Femur (tissue), 1 donor: ENCODE data around the gene ETNPPL.

Experiments used
- DNase-seq: peaks from one replicate; pipeline ENCODE4 v3.0.0-alpha.2; 2017

The ETNPPL gene

DNA sequence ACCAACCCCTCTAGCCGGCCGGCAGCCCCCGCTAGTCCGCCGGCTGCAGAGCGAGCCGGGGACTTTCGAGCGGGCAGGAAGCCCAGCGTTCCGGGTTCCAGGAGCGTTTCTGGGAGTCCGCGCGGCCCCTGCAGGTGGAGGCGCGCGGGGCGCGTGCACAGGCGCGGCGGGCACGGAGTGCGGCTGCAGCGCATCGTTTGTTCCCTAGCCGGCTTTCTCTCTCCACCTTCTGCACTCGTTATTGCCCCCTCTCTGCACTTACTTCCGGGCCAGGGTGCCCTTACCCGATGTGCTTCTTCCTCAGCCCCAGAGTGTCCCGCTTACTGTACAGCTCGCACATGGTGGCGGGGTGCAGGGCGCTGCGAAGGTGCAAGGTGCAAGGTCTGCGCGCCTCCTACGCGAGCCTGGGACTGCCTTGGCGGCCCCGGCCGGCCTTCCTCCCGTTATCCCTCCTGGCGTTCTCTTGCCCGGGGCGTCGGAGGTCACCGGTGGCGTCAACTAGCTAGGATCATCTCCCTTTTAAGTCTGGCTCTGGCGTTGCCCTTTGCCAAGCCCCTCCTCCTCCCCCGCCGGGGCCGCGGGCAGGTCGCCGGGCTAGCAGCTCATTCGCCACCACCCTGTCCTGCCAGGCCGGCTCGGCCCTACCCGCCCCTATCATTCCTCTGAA is at the start of gene ETNPPL:
Gene ETNPPL (minus strand): TSS at position 495 of the 667 bp plus-strand sequence. CDS start 155 bp downstream, at position 340.
- DNase-seq: peak; percentile 30

DNA sequence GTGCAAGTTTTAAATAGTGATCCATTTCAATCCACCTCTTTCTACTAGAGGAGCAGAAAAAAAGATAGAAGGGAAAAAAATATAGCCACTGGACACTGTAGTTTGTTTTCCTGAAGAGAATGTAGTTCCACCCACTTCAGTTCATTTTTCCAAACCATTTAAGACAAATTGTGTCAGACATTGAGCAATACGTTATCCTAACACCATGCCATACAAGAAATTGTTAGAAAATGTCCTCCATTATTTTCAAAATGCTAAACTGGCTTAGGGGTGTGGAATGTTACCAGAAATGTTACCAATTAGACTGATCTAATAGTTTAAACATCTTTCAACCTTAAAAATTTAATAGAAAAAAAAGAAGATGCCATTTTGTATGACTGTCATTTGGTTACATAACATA is 48.6 kb upstream of the ETNPPL start:
- DNase-seq: no peak

DNA sequence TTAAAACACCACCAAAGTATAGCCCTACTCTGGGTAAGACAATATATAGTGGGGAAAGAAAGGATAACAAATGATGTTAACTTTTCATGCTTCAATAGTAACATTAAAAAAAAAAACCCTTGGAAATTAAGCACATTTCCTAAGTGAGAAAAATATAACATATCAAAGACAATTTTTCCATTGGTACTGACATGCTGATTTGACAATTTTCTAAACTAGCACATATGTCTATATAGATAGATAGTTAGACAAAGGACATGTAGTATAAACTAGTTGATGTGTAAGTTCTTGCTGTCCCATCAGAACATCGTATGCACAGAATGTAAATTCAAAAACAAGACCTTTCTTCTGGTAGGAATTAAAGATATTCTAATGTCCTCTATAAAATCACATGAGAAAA is 47.2 kb upstream of the ETNPPL start:
- no peak for DNase-seq

GRCh38 chr4:108804648-108805273 is 41.9 kb upstream of the ETNPPL start:
- no peak for DNase-seq

- DNase-seq: no peak
Observed at GRCh38 chr4:108799306-108799705, 36.5 kb upstream of the ETNPPL start.

DNA sequence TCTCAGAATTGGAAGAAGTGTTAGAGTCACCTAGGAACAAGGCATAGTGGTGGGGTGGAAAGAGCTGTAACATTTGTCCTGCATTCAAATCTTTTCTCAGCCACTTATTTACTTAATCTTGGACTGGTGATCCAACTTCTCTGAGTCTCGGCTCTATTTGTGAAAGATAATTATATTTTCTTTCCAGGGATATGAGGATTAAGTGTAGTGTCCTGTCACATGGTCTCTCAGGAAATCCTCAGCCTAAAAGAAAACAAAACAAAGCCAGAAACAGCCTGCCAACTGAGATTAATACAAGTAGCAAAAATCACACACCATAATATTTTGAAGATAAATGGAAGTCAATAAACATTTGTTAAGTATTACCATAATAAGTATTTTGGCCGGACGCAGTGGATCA is 33.3 kb upstream of the ETNPPL start:
- DNase-seq: no peak

DNA sequence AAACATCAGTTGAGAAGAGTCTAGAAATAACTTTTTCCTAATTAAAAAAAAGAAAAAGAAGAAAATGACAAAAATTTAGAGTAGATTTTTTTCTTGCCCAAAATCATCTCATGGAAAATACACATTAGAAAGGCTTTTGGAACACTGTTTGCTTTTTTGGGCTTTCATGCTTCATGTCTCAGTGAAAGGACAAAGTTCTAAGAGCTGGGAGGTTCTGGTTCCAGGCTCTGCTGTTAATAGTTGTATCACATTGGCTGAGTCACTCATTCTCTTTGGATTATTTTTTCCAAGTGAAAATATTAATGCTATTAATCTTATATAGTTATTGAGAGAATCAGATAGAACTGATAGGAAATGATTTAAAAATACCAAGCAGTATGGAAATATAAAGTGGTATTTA is 32.9 kb upstream of the ETNPPL start:
- DNase-seq: no peak

DNA sequence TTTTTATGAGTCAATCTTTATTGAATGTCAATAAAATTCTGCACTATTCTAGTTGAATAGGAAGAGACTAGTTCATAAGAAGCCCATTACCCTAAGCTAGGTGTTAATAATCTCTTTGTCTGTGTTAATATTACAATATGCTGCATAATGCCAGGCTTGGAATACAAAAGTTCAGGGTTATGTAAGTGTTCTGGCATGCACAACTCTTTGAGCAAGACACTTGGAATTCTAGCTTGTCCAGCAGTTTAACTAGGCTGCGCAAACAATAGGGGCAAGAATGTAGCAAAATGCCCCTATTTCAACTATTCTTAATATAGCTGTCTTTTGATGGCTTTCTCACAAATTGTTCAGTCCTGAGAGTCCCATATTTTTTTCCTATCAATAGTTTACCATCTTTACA is 31.3 kb upstream of the ETNPPL start:
- no peak for DNase-seq

GRCh38 chr4:108793415-108793814 is 30.6 kb upstream of the ETNPPL start:
- no peak for DNase-seq

DNA sequence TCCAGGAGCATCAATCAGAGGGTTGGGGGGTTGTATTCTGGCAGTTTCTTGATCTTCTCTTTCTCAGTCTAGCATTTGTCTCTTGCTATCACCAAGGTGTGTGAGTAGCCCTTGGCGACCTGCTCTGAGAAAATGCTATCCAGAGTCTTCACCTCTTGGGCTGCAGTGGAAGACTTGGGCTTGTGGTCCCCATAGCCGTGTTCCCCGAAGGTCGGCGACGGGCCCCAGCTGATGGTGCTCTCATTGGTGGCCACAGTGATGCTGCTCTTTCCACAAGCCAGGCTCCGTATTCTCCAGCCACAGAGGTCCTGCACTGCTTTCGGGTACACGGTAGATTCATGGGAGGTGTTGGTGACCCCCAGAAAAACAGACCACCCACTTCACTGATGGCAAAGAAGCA is 25.9 kb upstream of the ETNPPL start:
- no peak for DNase-seq

DNA sequence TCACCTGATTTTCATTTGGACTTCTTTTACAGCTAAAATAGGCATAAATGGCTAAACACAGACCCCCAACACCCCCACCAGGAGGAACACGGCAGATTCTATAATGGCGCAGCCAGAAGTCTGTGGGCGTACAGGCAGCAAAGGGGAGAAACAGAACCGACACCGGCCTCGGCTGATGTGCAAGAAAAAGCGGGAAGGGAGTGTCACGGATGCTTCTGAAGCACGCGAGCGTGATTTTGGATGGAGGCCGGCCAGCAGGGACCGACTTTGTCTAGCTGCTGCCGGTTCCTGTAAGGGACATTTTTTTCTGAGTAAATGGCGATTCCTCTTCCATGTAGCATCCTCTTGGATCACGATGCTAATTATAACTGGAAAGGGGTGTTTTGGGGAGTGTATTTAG is 24.9 kb upstream of the ETNPPL start:
- no peak for DNase-seq

- DNase-seq: no peak
Observed at GRCh38 chr4:108787106-108787505, 24.3 kb upstream of the ETNPPL start.

DNA sequence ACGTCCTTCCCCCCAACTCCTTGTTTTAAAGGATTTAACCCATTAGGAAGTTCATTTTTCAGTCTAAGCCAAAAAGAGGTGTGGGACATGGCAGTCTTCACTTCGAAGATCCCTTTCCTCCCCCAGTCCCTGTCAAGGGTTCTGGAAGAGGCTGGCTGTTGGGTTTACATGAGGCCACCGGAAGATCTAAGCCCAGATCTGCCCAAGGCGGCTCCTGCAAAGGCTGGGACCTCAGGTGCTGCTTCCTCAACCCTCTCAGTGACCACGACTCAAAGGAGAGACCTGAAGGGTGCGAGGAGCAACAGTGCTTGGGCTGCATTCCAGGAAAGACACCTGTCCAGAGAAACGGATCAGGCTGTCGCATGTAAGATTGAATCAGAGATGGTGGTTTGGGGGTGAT is 23.5 kb upstream of the ETNPPL start:
- no peak for DNase-seq

- no peak for DNase-seq
Observed at GRCh38 chr4:108783665-108784463, 21.0 kb upstream of the ETNPPL start.

DNA sequence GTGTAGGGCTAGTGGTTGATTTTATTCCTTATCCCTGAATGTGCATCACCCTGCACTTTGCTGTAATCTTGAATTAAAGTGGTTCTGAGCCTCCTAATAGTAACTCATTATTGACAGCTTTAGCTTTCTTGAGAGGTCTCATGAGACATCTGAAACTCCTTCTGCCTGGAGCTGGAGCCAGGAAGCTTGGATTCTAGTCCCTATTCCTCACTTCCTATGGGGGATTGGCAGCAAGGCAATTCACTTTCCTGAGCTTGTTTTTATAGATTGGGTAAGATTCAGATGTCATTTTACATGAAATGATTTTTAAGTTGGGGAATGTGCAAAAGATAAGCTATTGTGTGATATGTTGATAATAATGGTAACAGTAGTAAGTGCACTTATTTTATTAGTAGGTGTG is 17.1 kb upstream of the ETNPPL start:
- DNase-seq: no peak

- DNase-seq: no peak
Observed at GRCh38 chr4:108777388-108777787, 14.5 kb upstream of the ETNPPL start.

DNA sequence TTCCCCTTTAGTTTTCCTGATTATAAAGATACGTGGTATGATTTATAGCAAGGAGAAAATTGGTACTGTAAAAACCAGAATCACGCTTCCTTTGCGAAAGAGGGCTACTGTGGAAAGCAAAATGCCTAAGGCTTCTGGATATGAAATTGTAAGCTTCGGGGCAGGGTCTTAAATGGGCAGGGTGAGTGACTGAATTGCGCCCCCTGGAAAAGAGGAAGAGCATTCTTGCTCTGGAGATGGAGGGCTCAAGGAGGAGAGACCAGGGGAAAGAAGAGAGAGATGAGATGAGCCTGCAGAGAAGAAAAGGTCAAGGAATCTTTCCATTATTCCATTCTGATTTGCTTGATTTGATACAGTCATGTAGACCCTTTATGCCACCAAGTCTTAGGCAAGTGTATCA is 13.1 kb upstream of the ETNPPL start:
- DNase-seq: no peak

GRCh38 chr4:108774809-108775530 is 12.1 kb upstream of the ETNPPL start:
- peak; percentile 29 for DNase-seq

DNA sequence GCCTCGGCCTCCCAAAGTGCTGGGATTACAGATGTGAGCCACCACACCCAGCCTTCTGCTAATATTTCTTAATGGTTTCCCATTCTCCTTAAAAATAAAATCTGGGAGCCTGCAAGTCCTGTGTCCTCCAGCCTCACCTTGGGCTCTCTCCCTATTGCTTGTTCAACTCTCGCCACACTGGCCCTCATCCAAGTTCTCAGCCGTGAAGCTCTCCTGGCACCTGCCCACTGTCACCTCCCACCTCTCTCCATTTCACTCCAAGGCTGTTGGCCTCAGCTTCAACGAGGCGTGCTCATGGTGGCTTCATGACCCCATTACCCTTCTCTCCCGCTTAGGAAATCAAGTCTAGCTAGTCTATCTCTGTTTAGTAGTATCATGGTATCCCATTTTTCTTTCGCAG is 9.5 kb upstream of the ETNPPL start:
- no peak for DNase-seq

- DNase-seq: no peak
Observed at GRCh38 chr4:108766058-108766457, 3.2 kb upstream of the ETNPPL start.

DNA sequence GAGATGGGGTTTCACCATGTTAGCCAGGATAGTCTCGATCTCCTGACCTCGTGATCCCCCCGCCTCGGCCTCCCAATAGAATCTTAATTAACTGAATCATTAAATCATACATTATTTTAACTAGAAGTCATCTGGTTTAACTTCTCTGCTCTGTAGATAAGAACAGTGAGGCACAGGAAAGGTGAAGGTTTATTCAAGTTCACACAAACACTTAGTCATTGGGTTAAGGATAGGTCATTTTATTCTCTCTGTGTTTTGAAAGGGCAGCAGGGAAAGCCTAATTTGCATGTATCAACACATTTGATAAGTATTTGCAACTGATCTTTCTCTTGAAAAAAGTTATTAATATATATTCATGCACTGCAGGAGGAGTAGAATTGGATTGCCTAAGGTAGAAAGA is 1.1 kb upstream of the ETNPPL start:
- no peak for DNase-seq

DNA sequence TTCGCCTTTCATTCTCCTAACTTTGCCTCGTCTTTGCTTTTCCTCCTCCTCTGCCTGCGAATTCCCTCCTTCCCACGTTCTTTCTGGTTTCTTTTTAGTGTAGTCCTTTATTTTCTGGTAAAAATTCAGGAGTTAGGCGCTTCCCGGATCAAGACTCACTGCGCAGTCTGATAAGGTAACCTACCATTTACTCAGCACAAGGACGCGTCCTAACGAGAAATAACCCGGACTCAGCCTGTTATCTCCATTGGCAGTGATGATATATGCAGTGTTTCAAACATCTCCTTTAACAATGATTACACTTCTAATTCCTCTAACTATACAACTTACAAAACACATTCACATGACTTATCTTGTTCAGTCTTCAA is 357 bp upstream of the ETNPPL start:
- no peak for DNase-seq

DNA sequence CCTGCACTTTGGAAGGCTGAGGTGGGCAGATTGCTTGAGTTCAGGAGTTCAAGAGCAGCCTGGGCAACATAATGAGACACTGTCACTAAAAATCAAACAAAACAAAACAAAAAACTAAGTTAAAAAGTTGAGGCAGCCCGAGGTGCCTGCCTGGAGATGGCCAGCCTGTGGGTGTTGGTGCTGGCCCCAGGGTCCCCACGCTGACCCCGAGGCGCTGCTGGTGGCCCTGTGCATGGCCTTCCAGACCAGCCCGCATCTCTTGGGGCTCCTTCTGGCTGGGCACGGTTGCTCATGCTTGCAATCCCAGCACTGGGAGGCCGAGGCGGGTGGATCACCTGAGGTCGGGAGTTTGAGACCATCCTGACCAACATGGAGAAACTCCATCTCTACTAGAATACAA is 4.4 kb downstream of the ETNPPL start:
- no peak for DNase-seq

DNA sequence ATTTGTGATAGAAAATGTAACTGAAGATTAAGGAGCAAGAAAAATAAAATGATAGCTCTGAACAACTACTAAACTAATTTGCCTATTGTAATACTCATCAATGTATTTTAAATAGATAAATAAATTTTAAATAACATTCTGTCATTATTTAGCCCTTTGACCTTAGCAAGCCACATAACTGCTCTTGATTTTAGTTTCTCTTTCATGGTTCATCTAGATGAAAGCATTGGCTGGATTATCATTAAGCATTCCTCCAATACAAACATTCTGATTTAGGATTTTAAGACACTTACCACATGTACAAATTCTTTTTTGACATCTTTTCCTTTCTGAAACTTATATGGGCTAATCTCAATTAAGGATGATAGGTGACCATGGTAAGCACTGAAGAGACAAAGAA is 8.5 kb downstream of the ETNPPL start:
- DNase-seq: no peak
